Esophagus muscularis mucosa (tissue), 4 donors: ENCODE measurements around the gene GNAT3. TPM values are rescaled to one million over a fixed set of nuclear protein-coding genes. Genes with fewer than 3 reads are reported as not detected.

Source experiments
- DNase-seq: peaks from one replicate; pipeline ENCODE4 v3.0.0-alpha.2; 2017; ENCODE audit errors: extremely low spot score
- H3K27ac ChIP-seq, 4 donors: fragments of 200-600 bp; sonication (generic); replicated peaks in 1 of 4; 1 replicate in 3 of 4; 2 replicates in 1 of 4; pipeline ENCODE4 v1.5.1; 2016 to 2019; ENCODE audit warnings: mild to moderate bottlenecking in 1 of 4
- H3K27me3 ChIP-seq, 4 donors: fragments of 200-600 bp; sonication (generic); one replicate each; pipeline versions ENCODE4 v1.5.1 to v1.6.0; 2016 to 2019
- H3K36me3 ChIP-seq, 4 donors: fragments of 200-600 bp; sonication (generic); one replicate each; pipeline ENCODE4 v1.5.1; 2016 to 2019
- H3K4me1 ChIP-seq, 4 donors: fragments of 200-600 bp; sonication (generic); one replicate each; pipeline ENCODE4 v1.5.1; 2016 to 2019
- H3K4me3 ChIP-seq, 4 donors: fragments of 200-600 bp; sonication (generic); 1 replicate in 2 of 4; 2 replicates in 2 of 4; pipeline ENCODE4 v1.5.1; 2016 to 2019; ENCODE audit warnings: mild to moderate bottlenecking in 4 of 4, moderate library complexity in 1 of 4
- H3K9me3 ChIP-seq, 4 donors: fragments of 200-600 bp; sonication (generic); 1 replicate in 3 of 4; 2 replicates in 1 of 4; pipeline ENCODE4 v1.5.1; 2016 to 2019
- EP300 ChIP-seq: sonication (generic); formaldehyde crosslinking; IDR thresholded peaks from one replicate; pipeline ENCODE4 v1.6.1; 2017; ENCODE audit warnings: antibody characterized with exemption
- POLR2A ChIP-seq: fragments of 450-650 bp; IDR thresholded peaks from one replicate; pipeline ENCODE4 v1.6.1; 2017; ENCODE audit warnings: antibody characterized with exemption, moderate library complexity, mild to moderate bottlenecking, low read depth
- POLR2AphosphoS5 ChIP-seq, 2 donors: sonication (generic); formaldehyde crosslinking; IDR thresholded peaks; one replicate each; pipeline ENCODE4 v1.6.1; 2017; ENCODE audit warnings: antibody characterized with exemption in 2 of 2
- WGBS: methylation state at CpG from one replicate; pipeline ENCODE4 v1.1.5; 2018; 5-methylcytosine and 5-hydroxymethylcytosine counted together
- intact Hi-C: fragments of 100-400 bp; cut with DNase I; formaldehyde crosslinking; loops from one replicate; pipeline ENCODE4 v1.15.1; 2023
- total RNA-seq, 4 donors: library from RNA; depleted of rRNA; stranded (reverse); fragments of >200 nt; gene quantifications; one replicate each; pipeline versions ENCODE4 v1.1.0 to v1.2.1, GENCODE V29; 2016
- TF ChIP-seq, protein P1 (sequence below), 3 experiments: fragments of 200-600 bp in 2 of 3; fragments of 450-650 bp in 1 of 3; sonication (generic) in 2 of 3; IDR thresholded peaks; one replicate each; pipeline ENCODE4 v1.5.1; 2017 to 2019; ENCODE audit warnings: antibody characterized with exemption in 3 of 3, mild to moderate bottlenecking in 2 of 3, moderate library complexity in 1 of 3

The GNAT3 gene
- total RNA-seq, 4 donors from 2014 or later, result not detected

DNA sequence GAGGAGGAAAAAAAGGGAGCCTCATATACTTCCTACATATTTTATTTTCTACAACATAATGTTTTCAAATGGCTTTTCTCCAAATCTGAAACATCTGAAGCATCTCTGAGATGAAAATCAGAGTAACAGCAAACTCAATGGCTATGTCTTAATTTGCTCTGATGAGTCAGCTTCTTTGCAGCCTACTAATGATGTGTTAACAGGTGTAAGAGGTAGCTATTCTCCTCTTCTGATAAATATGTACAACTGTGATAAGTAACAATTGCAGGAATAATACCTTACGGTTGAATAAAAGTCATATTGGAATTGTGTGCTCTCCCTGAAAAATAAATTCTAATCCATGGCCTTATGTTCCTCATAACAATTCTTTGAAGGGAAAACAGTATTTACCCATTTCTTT, 45.2 kb downstream of the GNAT3 start:
- H3K4me1 ChIP-seq, result peaks cover 0 to 7% (median 0%) of the 10 kb centered on the region in 4 donors
- H3K36me3 ChIP-seq, result no peaks in the 10 kb centered on the region
- H3K9me3 ChIP-seq, result no peaks in the 10 kb centered on the region
- H3K4me3 ChIP-seq, result no peak overlapping the region
- TF ChIP-seq, protein P1, sequence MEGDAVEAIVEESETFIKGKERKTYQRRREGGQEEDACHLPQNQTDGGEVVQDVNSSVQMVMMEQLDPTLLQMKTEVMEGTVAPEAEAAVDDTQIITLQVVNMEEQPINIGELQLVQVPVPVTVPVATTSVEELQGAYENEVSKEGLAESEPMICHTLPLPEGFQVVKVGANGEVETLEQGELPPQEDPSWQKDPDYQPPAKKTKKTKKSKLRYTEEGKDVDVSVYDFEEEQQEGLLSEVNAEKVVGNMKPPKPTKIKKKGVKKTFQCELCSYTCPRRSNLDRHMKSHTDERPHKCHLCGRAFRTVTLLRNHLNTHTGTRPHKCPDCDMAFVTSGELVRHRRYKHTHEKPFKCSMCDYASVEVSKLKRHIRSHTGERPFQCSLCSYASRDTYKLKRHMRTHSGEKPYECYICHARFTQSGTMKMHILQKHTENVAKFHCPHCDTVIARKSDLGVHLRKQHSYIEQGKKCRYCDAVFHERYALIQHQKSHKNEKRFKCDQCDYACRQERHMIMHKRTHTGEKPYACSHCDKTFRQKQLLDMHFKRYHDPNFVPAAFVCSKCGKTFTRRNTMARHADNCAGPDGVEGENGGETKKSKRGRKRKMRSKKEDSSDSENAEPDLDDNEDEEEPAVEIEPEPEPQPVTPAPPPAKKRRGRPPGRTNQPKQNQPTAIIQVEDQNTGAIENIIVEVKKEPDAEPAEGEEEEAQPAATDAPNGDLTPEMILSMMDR (IDR thresholded peaks at IDR 0.05), result no peak
- TF ChIP-seq POLR2AphosphoS5 (IDR thresholded peaks at IDR 0.05) (no peak), EP300 (no peak), POLR2A (no peak)
- DNase-seq, result no peak
- H3K27me3 ChIP-seq, result no peaks in the 10 kb centered on the region
- H3K27ac ChIP-seq, result no peak overlapping the region
- 100% methylated on average over 1 of the region's 1 CpG for WGBS
- intact Hi-C loops, result no loop called here

DNA sequence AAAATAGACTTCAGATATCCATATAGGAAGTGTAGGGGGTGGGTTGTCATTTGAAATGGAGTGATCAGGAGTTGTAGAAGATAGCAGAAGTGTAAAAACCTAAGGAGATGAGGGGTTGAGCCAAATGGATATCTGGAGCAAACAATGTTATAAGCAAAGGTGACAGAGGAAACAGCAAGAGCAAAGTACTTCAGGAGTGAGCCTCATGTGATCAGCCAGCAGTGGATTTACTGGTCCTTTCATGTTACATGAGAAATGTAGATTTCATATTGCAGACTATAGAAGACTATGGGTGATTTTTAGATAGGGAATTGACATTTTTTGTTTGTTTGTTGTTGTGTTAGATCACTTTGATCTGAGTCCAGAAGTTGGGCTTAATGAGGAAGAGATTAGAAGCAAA, 47.7 kb downstream of the GNAT3 start:
- Histone ChIP-seq H3K27me3 (no peaks in the 10 kb centered on the region), H3K4me1 (peaks cover 0 to 7% (median 0%) of the 10 kb centered on the region in 4 donors), H3K27ac (no peak overlapping the region), H3K9me3 (no peaks in the 10 kb centered on the region), H3K4me3 (no peak overlapping the region), H3K36me3 (no peaks in the 10 kb centered on the region)
- intact Hi-C loops, result no loop called here
- DNase-seq, result no peak
- TF ChIP-seq POLR2AphosphoS5 (IDR thresholded peaks at IDR 0.05) (no peak), EP300 (no peak), POLR2A (no peak)
- TF ChIP-seq, protein P1 (IDR thresholded peaks at IDR 0.05), result no peak

DNA sequence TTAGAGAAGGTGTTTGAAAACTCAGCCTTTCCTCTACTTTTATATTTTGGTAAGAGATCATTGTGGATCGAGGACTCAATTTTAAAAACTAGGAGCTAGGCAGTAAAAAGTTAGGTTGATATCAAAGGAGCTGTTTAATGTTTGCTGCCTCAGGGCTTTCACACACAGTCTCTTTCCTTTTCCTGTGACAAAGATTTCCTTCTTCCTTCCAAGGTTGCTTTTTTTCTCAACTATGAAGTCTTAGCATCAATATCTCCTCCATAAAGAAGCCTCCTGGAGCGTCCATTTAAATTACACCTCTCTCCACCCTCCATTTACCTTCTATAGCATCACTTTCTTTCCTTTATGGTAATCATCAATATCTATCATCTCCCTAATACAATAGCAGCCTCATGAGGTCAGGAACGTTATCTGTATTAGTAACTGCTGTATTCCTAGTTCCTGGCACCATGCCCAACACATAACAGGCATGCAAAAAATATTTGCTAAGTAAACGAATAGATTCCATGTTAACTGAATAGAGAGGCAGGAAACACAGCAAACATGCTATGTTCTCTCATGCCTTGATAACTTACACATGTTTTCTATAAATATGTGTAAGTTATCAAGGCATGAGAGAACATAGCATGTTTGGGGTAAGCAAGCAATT, 48.5 kb downstream of the GNAT3 start:
- H3K4me3 ChIP-seq, result no peak overlapping the region
- DNase-seq, result no peak
- no peaks in the 10 kb centered on the region for H3K27me3 ChIP-seq
- H3K4me1 ChIP-seq, result peaks cover 0 to 7% (median 0%) of the 10 kb centered on the region in 4 donors
- H3K27ac ChIP-seq, result no peak overlapping the region
- no peaks in the 10 kb centered on the region for H3K9me3 ChIP-seq
- H3K36me3 ChIP-seq, result no peaks in the 10 kb centered on the region
- 75% methylated on average over 4 of the region's 4 CpGs for WGBS
- no peak for TF ChIP-seq POLR2AphosphoS5 (IDR thresholded peaks at IDR 0.05)
- no peak for TF ChIP-seq EP300
- TF ChIP-seq, protein P1 (IDR thresholded peaks at IDR 0.05), result no peak
- intact Hi-C loops, result no loop called here

DNA sequence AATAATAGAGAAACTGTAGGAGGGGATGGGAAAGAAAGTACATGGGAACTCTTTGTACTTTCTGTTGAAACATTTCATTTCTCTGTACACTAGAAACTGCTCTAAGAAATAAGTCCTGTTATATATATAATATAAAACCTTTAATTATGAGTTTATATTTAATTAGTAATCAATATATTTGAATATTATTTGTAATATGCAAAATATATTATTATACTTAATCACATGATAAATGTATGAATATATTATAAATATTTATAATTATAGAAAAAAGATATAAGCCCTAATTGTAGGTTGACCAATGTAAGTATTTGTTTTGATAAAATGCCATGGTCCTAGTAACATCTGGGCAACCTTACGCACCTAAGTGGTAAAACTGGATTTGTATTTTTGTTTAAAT, 51.0 kb downstream of the GNAT3 start:
- Histone ChIP-seq H3K9me3 (no peaks in the 10 kb centered on the region), H3K36me3 (no peaks in the 10 kb centered on the region), H3K27ac (no peak overlapping the region), H3K4me3 (no peak overlapping the region), H3K4me1 (no peaks in the 10 kb centered on the region), H3K27me3 (no peaks in the 10 kb centered on the region)
- WGBS, result 84% methylated on average over 1 of the region's 1 CpG
- intact Hi-C loops, result no loop called here
- DNase-seq, result no peak
- TF ChIP-seq EP300, result no peak
- TF ChIP-seq, protein P1 (IDR thresholded peaks at IDR 0.05), result no peak
- no peak for TF ChIP-seq POLR2AphosphoS5 (IDR thresholded peaks at IDR 0.05)
- no peak for TF ChIP-seq POLR2A
